Measurements from ENCODE around the gene UCN3.

Gene UCN3

DNA sequence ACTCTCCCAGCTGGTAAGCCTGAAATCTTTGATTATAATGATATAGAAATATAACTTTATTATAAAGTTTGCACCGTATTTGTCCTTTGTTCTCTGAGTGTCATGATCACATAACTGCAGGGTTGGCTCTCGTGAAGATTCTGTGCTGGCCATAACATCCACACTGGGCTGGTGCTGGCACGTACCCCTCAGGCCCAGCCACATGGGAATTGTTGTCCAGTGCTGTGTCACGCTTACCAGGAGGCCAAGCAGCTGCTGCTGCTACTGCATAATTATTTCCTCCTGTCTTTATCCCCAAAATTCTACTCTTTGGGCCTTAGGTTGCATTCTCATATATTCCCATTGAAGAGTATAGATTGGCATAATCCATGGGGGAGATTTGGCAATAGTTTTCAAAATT, 20.8 kb upstream of the UCN3 start:
- no peak overlapping the region for H3K27ac Mint-ChIP-seq
- peaks cover 3% of the 10 kb centered on the region for H3K27me3 Mint-ChIP-seq (ENCODE audit: low read depth, poor library complexity)
- no peak overlapping the region for H3K4me3 Mint-ChIP-seq
- DNase-seq: no peak
- no peaks in the 10 kb centered on the region for H3K4me1 Mint-ChIP-seq
- TF ChIP-seq, protein P1, sequence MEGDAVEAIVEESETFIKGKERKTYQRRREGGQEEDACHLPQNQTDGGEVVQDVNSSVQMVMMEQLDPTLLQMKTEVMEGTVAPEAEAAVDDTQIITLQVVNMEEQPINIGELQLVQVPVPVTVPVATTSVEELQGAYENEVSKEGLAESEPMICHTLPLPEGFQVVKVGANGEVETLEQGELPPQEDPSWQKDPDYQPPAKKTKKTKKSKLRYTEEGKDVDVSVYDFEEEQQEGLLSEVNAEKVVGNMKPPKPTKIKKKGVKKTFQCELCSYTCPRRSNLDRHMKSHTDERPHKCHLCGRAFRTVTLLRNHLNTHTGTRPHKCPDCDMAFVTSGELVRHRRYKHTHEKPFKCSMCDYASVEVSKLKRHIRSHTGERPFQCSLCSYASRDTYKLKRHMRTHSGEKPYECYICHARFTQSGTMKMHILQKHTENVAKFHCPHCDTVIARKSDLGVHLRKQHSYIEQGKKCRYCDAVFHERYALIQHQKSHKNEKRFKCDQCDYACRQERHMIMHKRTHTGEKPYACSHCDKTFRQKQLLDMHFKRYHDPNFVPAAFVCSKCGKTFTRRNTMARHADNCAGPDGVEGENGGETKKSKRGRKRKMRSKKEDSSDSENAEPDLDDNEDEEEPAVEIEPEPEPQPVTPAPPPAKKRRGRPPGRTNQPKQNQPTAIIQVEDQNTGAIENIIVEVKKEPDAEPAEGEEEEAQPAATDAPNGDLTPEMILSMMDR (IDR thresholded peaks at IDR 0.05): no peak
- H3K9me3 Mint-ChIP-seq: no peaks in the 10 kb centered on the region
- H3K36me3 Mint-ChIP-seq (ENCODE audit: low read depth): no peaks in the 10 kb centered on the region

DNA sequence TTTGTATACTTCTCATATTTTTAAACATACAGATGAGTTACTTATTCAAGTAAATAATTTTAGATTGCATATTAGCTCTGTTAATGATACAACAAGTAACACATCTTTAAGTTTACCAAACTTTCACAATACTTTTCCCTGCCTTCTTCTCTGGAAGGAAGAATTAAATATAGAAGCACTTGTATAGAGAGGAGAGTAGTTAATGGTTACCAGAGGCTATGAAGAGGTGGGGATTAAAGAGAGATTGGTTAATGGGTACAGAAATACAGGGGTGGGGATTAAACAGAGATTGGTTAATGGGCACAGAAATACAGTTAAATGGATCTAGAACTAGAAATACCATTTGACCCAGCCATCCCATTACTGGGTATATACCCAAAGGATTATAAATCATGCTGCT, 20.0 kb upstream of the UCN3 start:
- no peak overlapping the region for H3K4me3 Mint-ChIP-seq
- no peak overlapping the region for H3K27ac Mint-ChIP-seq
- H3K27me3 Mint-ChIP-seq (ENCODE audit: low read depth, poor library complexity): peaks cover 3% of the 10 kb centered on the region
- no peak for DNase-seq
- H3K36me3 Mint-ChIP-seq (ENCODE audit: low read depth): no peaks in the 10 kb centered on the region
- no peaks in the 10 kb centered on the region for H3K4me1 Mint-ChIP-seq
- no peaks in the 10 kb centered on the region for H3K9me3 Mint-ChIP-seq
- TF ChIP-seq, protein P1 (IDR thresholded peaks at IDR 0.05): no peak

DNA sequence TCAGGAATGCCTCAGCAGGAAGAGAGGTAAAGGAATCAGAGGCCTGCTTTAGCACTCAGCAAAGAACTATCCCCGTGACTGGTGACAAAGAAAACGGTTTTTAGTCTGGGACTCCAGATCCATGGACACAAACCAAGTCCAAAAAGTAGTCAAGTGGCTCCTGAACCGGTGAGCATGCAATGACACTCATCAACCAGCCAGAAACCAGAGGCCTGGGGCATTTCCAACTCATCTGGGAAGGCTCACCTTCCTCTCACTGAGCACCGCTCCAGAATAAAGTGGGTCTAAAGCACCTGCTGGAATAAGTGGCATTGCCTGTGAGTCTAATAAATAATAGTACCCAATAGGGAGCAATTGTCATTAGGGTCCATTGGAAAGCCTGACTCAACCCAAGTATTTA, 17.9 kb upstream of the UCN3 start:
- peaks cover 3% of the 10 kb centered on the region for H3K27me3 Mint-ChIP-seq (ENCODE audit: low read depth, poor library complexity)
- no peaks in the 10 kb centered on the region for H3K4me1 Mint-ChIP-seq
- no peaks in the 10 kb centered on the region for H3K36me3 Mint-ChIP-seq (ENCODE audit: low read depth)
- DNase-seq: no peak
- no peak overlapping the region for H3K27ac Mint-ChIP-seq
- H3K9me3 Mint-ChIP-seq: no peaks in the 10 kb centered on the region
- TF ChIP-seq, protein P1 (IDR thresholded peaks at IDR 0.05): no peak
- H3K4me3 Mint-ChIP-seq: no peak overlapping the region

DNA sequence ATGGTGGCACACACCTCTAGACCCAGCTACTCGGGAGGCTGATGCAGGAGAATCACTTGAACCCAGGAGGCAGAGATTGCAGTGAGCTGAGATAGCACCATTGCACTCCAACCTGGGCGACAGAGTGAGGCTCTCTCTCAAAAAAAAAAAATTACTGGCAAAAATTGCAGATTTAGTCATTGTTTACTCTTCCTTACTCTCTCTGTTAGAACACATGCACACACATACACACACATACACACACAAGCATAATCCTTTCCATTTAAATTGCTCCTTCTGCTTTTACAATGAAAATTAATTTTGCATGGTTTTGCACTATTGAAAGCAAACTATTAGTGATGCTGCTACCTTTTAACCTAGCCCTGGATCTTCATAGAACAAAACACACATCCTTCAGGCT, 15.4 kb upstream of the UCN3 start:
- no peak overlapping the region for H3K4me3 Mint-ChIP-seq
- no peak for DNase-seq
- H3K27ac Mint-ChIP-seq: no peak overlapping the region
- H3K9me3 Mint-ChIP-seq: no peaks in the 10 kb centered on the region
- H3K36me3 Mint-ChIP-seq (ENCODE audit: low read depth): no peaks in the 10 kb centered on the region
- H3K27me3 Mint-ChIP-seq (ENCODE audit: low read depth, poor library complexity): no peaks in the 10 kb centered on the region
- TF ChIP-seq, protein P1 (IDR thresholded peaks at IDR 0.05): no peak
- no peaks in the 10 kb centered on the region for H3K4me1 Mint-ChIP-seq

DNA sequence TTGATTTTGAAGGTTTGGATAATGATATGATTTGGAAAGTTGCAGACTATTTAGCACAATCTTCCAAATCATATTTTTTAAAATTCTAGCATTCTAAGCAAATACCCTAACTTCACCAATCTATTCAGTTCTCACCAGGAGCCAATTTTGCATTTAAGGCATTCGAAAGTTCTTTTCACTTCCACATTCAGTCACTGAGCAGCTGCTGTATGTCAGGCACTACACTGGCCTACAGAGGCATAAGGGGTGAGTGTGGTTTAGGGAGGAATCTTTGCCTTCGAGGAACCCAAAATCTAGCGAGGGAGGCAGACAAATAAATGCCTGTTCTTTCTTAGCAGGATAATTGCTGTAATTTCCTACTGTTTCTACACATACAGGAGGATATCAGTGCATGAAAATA, 10.7 kb upstream of the UCN3 start:
- H3K4me1 Mint-ChIP-seq: no peaks in the 10 kb centered on the region
- peaks cover 13% of the 10 kb centered on the region for H3K9me3 Mint-ChIP-seq
- H3K4me3 Mint-ChIP-seq: no peak overlapping the region
- H3K27ac Mint-ChIP-seq: no peak overlapping the region
- TF ChIP-seq, protein P1 (IDR thresholded peaks at IDR 0.05): no peak
- no peaks in the 10 kb centered on the region for H3K36me3 Mint-ChIP-seq (ENCODE audit: low read depth)
- H3K27me3 Mint-ChIP-seq (ENCODE audit: low read depth, poor library complexity): no peaks in the 10 kb centered on the region
- DNase-seq: no peak

DNA sequence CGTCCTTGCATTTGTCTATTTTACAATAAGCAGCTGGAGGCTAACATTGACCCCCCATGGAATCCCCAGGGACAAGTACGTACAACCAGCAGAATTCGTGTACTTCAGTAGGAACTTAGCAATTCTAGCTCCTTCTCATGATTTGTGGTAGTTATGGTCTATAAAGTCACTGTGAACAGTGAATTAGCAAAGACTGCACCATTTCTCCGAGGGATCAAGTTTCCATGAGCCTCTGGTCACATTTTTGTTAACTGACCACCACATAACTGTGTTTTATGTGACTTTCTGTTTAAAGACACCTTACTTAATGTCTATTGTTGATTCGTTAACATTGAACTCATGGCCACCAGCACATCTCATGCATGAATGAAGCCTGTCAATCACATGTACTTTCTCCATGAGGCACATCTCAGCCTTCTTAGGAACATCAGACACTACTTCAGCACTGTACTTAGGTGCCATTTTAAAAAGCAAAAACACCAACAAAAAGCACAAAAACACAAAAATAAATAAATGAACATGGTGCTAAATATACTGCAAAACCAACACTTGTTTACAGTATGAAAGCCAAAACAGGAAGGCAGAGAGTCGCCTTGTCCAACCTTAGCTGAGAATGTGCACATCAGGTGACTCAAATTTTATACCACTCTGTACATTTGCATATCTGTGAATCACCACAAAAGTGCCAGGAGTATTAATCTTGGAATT, 9.0 kb upstream of the UCN3 start:
- H3K4me3 Mint-ChIP-seq: no peak overlapping the region
- TF ChIP-seq, protein P1 (IDR thresholded peaks at IDR 0.05): no peak
- peaks cover 13% of the 10 kb centered on the region for H3K9me3 Mint-ChIP-seq
- H3K27ac Mint-ChIP-seq: no peak overlapping the region
- no peaks in the 10 kb centered on the region for H3K27me3 Mint-ChIP-seq (ENCODE audit: low read depth, poor library complexity)
- H3K4me1 Mint-ChIP-seq: peaks cover 14% of the 10 kb centered on the region
- H3K36me3 Mint-ChIP-seq (ENCODE audit: low read depth): no peaks in the 10 kb centered on the region
- DNase-seq: no peak
